Right lobe of liver (tissue), 6 donors: ENCODE data around the gene FOXB2. TPM values are rescaled to one million over a fixed set of nuclear protein-coding genes. Genes with fewer than 3 reads are reported as not detected.

Experiments used
- ATAC-seq, 4 donors: fragments of 200-7000 bp; cut with Tn5 transposase; one replicate each; pipeline ENCODE4 v1.9.1; 2020; ENCODE audit warnings: mild to moderate bottlenecking in 4 of 4, moderate library complexity in 4 of 4
- DNase-seq, 3 donors: peaks; one replicate each; pipeline ENCODE4 v3.0.0-alpha.2; 2020
- H3K27ac ChIP-seq, 3 donors: fragments of 200-600 bp; one replicate each; pipeline ENCODE4 v1.8.0; 2022
- H3K27me3 ChIP-seq, 2 donors: fragments of 200-600 bp; one replicate each; pipeline ENCODE4 v1.8.0; 2022
- H3K36me3 ChIP-seq, 4 donors: fragments of 200-600 bp; sonication (generic) in 1 of 4; one replicate each; pipeline versions ENCODE4 v1.5.1 to v1.8.0; 2017 to 2022; ENCODE audit warnings: control low read depth in 1 of 4
- H3K4me1 ChIP-seq, 4 donors: fragments of 200-600 bp; sonication (generic) in 1 of 4; one replicate each; pipeline versions ENCODE4 v1.5.1 to v1.8.0; 2017 to 2022; ENCODE audit warnings: control low read depth in 1 of 4
- H3K4me3 ChIP-seq, 3 donors: fragments of 200-600 bp; one replicate each; pipeline ENCODE4 v1.8.0; 2022
- H3K9me3 ChIP-seq, 4 donors: fragments of 200-600 bp; sonication (generic) in 1 of 4; one replicate each; pipeline versions ENCODE4 v1.5.1 to v1.8.0; 2017 to 2022; ENCODE audit warnings: control low read depth in 1 of 4
- CTCF ChIP-seq, 4 donors: fragments of 200-600 bp in 3 of 4; fragments of 450-650 bp in 1 of 4; IDR thresholded peaks; one replicate each; pipeline versions ENCODE4 v1.5.1 to v1.8.0; 2016 to 2022; ENCODE audit warnings: antibody characterized with exemption in 4 of 4, mild to moderate bottlenecking in 2 of 4
- POLR2A ChIP-seq: fragments of 450-650 bp; IDR thresholded peaks from one replicate; pipeline ENCODE4 v1.6.1; 2017; ENCODE audit warnings: antibody characterized with exemption, mild to moderate bottlenecking
- WGBS: methylation state at CpG from one replicate; pipeline ENCODE4 v1.1.6; 2018; ENCODE audit warnings: low coverage, low lambda C conversion rate; ENCODE audit not compliant: insufficient coverage; ENCODE audit errors: missing lambda C conversion rate; 5-methylcytosine and 5-hydroxymethylcytosine counted together
- intact Hi-C, 2 donors: fragments of 100-400 bp; cut with DNase I; formaldehyde crosslinking; loops; one replicate each; pipeline versions ENCODE4 v1.11.2 to v1.14.1; 2022
- total RNA-seq, 6 experiments: library from RNA; depleted of rRNA in 2 of 6; stranded (reverse); fragments of >200 nt in 2 of 6; fragmentation: NEBNext Ultra II Directional in 3 of 6; extraction: Animal tissue kit (Norgen Biotek cat#: 25700) in 3 of 6; gene quantifications; one replicate each; pipeline versions ENCODE4 v1.1.0 to v1.2.4, GENCODE V29; 2016 to 2023
- donor health status: DM: no; HTN: yes; CAD: no.
- donor health status: DM: no; HTN: no; CAD: no.
- donor health status: DM: no; HTN: no; CAD: no.
- donor health status: DM: no; HTN: yes; CAD: no.
- donor health status: DM: no; HTN: yes; CAD: no.

The FOXB2 gene
- total RNA-seq, 6 experiments from 2014 or later: not detected

DNA sequence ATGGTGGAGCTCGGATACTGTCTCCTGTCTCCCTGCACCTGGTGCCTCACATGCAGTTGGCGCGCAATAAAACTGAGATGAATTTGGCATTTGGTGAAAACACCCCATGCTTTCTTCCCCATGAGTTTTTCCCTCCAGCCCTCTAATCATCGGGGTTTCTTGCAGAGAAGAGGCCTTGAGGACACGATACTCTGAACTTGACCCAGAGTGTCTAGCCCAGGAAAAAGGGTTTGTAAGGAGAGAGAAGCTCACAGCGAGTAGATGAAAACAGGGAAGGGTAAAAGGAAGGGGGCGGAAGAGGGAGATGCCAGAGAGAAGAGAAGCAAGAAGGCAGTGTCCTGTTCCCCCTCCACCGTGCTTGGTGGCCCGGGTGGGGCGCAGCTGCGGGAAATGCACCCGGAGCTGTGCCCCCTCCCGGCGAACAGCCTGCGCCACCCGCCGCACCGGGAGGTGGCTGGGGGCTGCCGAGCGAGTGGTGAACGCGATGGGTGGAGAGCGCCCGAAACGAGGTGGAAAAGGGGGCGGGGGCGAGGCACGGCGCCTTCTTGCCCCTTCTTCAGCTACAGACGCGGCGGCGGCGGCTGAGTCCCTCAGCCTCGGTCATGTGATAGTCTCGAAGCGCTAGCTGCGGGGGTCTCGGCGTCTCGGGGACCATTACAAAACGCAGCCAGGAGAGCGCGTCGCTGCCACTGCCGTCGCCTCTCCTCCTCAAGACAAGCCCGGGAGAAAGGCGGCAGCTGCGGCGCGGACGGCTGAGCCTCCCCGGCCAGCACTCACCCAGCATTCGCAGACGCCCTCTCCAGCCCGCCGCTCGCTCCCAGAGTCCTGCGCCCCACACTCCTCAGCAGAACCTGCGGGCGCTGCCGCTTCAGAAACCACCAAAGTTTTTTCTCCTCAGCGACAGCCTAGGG is 1.1 kb upstream of the FOXB2 start:
- H3K27me3 ChIP-seq: peaks cover 19 to 61% of the 10 kb centered on the region in 2 donors
- H3K9me3 ChIP-seq: no peaks in the 10 kb centered on the region
- TF ChIP-seq CTCF (IDR thresholded peaks at IDR 0.05) (no peak), POLR2A (no peak)
- H3K27ac ChIP-seq: no peak overlapping the region
- ATAC-seq: peak in 1 of 4 donors; percentile 10
- H3K4me1 ChIP-seq: peaks cover 0 to 37% (median 0%) of the 10 kb centered on the region in 4 donors
- no peak overlapping the region for H3K4me3 ChIP-seq
- intact Hi-C loops: no loop called here
- no peaks in the 10 kb centered on the region for H3K36me3 ChIP-seq
- 5% methylated on average over 17 of the region's 64 CpGs for WGBS
- no peak for DNase-seq

- intact Hi-C loops: no loop called here
- WGBS: 0% methylated on average over 10 of the region's 12 CpGs
- TF ChIP-seq CTCF (IDR thresholded peaks at IDR 0.05): no peak
- TF ChIP-seq POLR2A: no peak
- Histone ChIP-seq H3K4me3 (no peak overlapping the region), H3K9me3 (no peaks in the 10 kb centered on the region), H3K27ac (no peak overlapping the region), H3K27me3 (peaks cover 18 to 55% of the 10 kb centered on the region in 2 donors), H3K36me3 (no peaks in the 10 kb centered on the region), H3K4me1 (peaks cover 0 to 37% (median 0%) of the 10 kb centered on the region in 4 donors)
- peak; percentile 22 to 57 (median 34) for ATAC-seq
- no peak for DNase-seq
These were observed 553 bp upstream of the FOXB2 start for GRCh38 chr9:77018969-77019235.

- no peak for ATAC-seq
- no peaks in the 10 kb centered on the region for H3K36me3 ChIP-seq
- H3K4me3 ChIP-seq: no peak overlapping the region
- peaks cover 0 to 31% (median 0%) of the 10 kb centered on the region in 4 donors for H3K4me1 ChIP-seq
- TF ChIP-seq CTCF (IDR thresholded peaks at IDR 0.05): no peak
- TF ChIP-seq POLR2A: no peak
- no peak for DNase-seq
- 0% methylated on average over 1 of the region's 58 CpGs for WGBS
- no peak overlapping the region for H3K27ac ChIP-seq
- H3K9me3 ChIP-seq: no peaks in the 10 kb centered on the region
- intact Hi-C loops: no loop called here
- peaks cover 8 to 45% of the 10 kb centered on the region in 2 donors for H3K27me3 ChIP-seq
These were observed 514 bp downstream of the FOXB2 start for GRCh38 chr9:77019926-77020412.

DNA sequence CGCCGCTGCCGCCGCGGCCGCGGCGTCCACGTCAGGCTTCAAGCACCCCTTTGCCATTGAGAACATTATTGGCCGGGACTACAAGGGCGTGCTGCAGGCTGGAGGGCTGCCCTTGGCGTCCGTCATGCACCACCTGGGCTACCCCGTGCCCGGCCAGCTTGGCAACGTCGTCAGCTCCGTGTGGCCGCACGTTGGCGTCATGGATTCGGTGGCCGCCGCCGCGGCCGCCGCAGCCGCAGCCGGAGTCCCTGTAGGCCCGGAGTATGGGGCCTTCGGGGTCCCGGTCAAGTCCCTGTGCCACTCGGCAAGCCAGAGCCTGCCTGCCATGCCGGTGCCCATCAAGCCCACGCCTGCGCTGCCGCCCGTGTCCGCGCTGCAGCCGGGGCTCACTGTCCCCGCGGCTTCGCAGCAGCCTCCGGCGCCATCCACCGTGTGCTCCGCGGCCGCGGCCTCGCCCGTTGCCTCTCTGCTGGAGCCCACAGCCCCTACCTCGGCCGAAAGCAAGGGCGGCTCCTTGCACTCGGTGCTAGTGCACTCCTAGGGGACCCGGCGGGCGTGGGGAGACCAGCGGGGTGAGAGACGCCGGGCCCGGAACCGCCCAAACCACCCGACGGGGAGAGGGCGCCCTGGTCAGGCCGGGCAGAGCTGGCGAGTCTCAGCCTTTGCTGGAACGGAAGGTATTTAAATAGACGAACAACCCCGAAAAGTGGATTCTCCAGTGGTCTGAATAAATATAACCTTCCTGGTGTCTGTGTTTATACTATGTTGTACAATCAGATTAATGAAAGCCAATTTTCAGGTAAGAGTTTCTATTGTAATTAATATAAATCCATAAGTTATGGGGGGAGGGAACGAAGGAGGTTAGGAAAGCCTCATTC is 1.2 kb downstream of the FOXB2 start:
- H3K4me3 ChIP-seq: no peak overlapping the region
- intact Hi-C loops: no loop called here
- no peaks in the 10 kb centered on the region for H3K9me3 ChIP-seq
- peaks cover 7 to 38% of the 10 kb centered on the region in 2 donors for H3K27me3 ChIP-seq
- DNase-seq: no peak
- no peaks in the 10 kb centered on the region for H3K36me3 ChIP-seq
- no peak for ATAC-seq
- no peak for TF ChIP-seq CTCF (IDR thresholded peaks at IDR 0.05)
- TF ChIP-seq POLR2A: no peak
- no peak overlapping the region for H3K27ac ChIP-seq
- peaks cover 0 to 26% (median 0%) of the 10 kb centered on the region in 4 donors for H3K4me1 ChIP-seq
- WGBS: 5% methylated on average over 10 of the region's 75 CpGs
